ENCODE measurements around the gene PSMA5.
"Not testable (repeated sequence)": the region's sequence is repeated elsewhere in the genome, so short reads cannot be mapped to it uniquely, and the experiment has no call there.

The PSMA5 gene

GRCh38 chr1:109392788-109393616 lies 33.2 kb downstream of the PSMA5 start:
- no peak for DNase-seq (ENCODE audit: low read depth in 2 of 2)

GRCh38 chr1:109392037-109392787 lies 34.0 kb downstream of the PSMA5 start:
- DNase-seq (ENCODE audit: low read depth in 2 of 2) = no peak

DNA sequence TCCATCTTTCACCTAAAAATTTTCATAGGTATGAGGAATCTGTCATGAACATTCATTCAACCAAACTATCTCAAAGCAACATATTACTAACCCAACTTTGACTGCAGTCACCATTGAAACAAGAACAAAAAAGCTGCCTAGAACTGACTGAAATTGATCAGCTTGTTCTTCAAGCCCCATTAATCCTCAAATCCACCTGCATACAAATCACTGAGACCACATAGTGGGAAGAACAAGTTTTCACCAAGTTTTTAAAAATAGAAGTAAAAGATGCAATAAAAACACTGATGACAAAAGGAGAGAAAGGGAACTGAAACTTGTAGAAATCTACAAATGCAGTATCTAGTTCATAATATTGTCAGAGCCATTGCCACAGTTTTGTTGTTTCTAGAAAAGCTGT lies 34.6 kb downstream of the PSMA5 start:
- DNase-seq (ENCODE audit: low read depth in 2 of 2) = no peak

DNA sequence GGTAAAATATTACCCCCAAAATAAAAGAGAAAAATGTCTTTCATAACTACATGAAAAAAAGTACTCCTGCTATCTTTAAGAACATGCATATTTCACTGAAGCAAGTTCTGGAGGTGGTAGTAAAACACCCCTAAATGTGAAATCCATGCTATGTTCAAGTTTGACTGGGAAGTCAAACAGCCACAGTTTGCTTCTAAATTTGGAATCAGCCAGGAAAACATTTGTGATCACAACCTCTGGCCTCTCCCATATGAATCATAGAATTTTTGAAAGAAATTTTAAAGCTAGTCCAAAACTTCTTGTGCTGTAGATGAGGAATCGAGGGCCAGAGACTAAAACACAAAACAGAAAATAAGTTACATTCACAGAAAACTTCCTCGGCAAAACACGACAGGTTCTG lies 35.1 kb downstream of the PSMA5 start:
- no peak for DNase-seq (ENCODE audit: low read depth in 2 of 2)

DNA sequence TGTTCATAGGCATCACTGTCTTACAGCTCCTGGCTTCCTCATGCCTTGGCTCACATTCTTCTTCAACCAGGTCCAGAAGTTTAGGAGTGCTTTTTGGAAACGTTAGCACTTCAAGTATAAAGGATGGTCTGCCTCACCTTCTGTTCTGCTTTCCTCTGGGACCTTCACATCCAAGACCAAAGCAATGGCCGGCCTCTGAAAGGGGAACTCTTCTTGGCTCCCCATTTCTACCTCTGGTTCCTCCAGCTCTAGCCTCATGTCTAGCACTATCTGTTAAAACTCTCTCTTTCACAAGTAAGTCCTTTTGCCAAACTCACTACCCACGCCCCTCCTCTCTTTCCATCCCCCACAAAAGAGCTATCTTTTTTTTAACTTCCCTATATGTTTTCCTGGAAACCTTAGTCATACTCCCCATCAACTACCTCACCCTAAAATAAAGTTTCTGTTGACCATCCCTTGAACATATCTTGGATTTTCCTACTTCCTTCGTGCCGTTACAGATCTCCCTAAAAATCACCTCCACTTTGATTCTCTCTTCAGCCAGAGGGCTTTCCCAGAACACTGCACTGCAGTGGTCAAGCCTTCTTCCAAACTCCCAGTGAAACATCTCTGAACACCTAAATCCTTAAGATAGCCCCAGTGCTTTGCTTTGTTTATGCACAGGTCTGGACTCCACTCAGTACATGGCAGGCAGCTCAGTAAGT lies 36.5 kb downstream of the PSMA5 start:
- DNase-seq (ENCODE audit: low read depth in 2 of 2) = no peak

DNA sequence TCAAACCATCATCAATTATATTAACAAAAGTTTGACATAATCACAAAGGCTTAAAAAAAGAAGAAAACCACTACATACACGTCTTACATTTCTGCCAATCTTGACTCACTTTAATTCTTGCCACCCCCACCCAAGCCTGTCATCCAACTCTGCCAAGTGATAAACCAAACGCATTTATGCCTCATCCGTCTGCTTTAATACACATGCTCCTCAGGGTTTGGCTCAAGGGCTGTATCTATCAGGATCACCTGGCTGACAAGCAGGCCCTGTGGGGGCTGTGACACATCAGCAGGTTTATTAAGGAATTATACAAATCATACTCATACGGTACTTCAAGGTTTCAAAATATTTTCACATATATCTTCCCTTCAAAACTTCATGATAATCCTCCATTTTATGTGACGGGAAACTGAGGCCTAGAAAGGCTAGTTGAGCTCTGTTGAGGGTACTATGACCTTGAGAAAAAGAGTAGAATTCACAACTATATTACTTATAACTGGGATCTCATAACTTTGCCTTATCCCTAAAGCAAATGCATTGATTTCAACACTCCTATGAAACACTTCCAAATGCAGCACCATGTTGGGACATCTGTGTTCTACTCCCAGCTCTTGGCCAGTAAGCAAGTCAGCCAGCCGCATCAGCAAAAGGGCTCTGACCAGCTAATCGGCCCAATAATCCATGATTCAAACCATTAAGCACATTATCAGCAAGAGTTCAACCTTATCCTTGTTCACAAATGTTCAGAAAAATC lies 37.2 kb downstream of the PSMA5 start:
- DNase-seq (ENCODE audit: low read depth in 2 of 2) = no peak

DNA sequence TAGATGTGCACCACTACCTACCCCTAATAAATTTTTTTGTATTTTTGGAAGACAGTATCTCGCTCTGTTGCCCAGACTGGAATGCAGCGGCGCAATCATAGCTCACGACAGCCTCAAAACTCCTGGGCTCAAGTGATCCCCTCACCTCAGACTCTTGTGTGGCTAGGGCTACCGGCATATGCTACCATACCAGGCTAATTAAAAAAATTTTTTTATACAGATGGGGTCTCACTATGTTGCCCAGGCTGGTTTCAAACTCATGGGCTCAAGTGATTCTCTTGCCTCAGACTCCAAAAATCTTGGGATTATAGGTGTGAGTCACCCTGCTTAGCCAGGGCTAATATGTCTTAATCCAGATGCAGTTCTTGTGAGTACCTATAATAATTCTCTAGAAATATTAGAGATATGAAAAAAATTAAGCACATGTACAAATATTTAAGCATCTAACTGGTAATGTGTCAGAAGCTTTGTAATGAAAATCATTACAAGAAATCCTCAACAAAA lies 38.0 kb downstream of the PSMA5 start:
- no peak for DNase-seq (ENCODE audit: low read depth in 2 of 2)

- DNase-seq (ENCODE audit: low read depth in 2 of 2) = no peak
Measured at GRCh38 chr1:109386054-109386717, 40.1 kb downstream of the PSMA5 start.

DNA sequence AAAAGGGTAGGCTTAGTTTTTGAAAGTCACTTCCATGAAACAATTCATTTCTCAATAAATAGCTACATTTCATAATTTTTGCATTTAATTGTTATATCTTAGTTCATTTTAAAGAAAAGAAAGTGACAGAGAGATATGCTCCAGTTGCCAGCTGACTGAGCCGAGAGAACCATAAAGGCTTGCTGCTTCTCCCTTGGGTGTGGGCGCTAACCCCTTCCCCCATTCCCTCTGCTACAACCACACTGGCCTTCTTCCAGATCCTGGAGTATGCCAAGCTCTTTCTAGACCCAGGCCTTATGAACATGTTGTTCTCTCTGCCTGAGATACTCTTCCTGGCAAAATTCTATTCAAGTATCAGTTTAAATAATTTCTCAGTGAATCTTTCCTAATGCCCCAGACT lies 40.8 kb downstream of the PSMA5 start:
- no peak for DNase-seq (ENCODE audit: low read depth in 2 of 2)

- no peak for DNase-seq (ENCODE audit: low read depth in 2 of 2)
Measured at GRCh38 chr1:109383854-109384253, 42.4 kb downstream of the PSMA5 start.

GRCh38 chr1:109383087-109383779 lies 43.0 kb downstream of the PSMA5 start:
- no peak for DNase-seq (ENCODE audit: low read depth in 2 of 2)

- no peak for DNase-seq (ENCODE audit: low read depth in 2 of 2)
Measured at GRCh38 chr1:109381573-109381972, 44.7 kb downstream of the PSMA5 start.

GRCh38 chr1:109379907-109380306 lies 46.3 kb downstream of the PSMA5 start:
- DNase-seq (ENCODE audit: low read depth in 2 of 2) = no peak

GRCh38 chr1:109379422-109379821 lies 46.8 kb downstream of the PSMA5 start:
- DNase-seq (ENCODE audit: low read depth in 2 of 2) = no peak

DNA sequence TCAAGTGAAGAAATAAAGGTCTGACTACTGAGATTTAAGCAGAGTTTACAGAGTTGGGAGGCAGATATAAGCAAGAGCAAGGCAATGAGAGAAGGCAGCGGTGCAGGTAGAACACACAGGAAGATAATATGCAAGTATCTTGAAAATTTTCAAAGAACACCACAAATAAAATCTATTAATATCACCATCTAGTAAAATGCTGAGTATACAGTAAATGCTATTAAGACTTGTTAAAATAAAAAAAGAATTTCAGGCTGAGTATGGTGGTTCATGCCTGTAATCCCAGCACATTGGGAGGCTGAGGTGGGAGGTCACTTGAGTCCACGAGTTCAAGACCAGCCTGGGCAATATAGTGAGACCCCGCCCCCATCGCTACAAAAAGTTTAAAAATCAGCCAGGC lies 48.5 kb downstream of the PSMA5 start:
- DNase-seq (ENCODE audit: low read depth in 2 of 2) = no peak

DNA sequence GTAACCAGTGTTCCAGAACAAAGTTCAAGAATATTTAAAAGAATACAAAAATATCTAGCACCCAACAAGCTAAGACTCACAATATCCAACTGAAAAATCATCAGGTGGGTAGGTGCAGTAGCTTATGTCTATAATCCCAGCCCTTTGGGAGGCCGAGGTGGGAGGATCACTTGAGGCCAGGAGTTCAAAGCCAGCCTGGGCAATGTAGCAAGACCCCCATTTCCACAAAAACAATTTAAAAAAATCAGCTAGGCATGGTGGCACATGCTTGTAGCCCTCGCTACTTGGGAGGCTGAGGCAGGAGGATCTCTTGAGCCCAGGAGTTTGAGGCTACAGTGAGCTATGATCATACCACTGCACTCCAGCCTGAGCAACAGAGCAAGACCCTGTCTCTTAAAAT lies 52.6 kb downstream of the PSMA5 start:
- DNase-seq (ENCODE audit: low read depth in 2 of 2) = not testable (repeated sequence)

DNA sequence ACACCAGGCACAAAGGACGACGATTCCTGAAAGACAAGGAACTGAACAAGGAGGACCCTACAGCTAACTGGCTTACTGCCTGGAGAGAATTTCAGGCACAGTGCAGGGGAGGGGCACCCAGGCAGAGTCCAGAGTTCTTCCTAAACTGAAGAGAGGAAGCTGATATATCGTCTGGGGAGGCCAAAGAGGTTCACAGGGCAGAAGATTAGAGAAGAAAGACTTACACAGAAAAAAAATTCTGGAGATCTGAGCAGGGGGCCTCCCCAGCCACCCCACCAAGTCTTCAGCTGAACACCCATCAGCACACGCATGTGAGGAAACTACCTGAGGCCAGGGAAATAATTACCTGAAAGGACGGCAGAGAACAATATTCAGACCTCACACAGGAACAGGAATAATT lies 53.1 kb downstream of the PSMA5 start:
- no peak for DNase-seq (ENCODE audit: low read depth in 2 of 2)

- DNase-seq (ENCODE audit: low read depth in 2 of 2) = no peak
Measured at GRCh38 chr1:109372281-109372680, 54.0 kb downstream of the PSMA5 start.

DNA sequence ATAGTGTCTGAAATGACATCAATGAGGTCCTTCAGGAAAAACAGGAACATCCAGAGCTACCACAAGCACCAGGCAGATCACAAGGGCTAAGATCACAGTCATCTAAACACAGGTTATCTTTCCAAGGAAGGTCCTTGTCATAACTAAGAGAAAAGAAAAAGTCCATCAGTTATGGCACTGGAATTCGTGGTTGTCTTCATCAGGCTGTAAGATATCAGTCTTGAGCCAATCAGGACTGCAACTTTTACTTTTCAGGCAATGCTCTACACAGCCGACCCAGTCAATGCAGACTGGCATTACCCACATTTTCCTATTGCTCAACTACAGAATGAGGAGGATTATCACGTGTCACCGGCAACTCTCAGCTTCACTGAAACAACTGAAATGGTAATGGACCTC lies 54.9 kb downstream of the PSMA5 start:
- DNase-seq (ENCODE audit: low read depth in 2 of 2) = no peak

GRCh38 chr1:109370712-109371340 lies 55.4 kb downstream of the PSMA5 start:
- DNase-seq (ENCODE audit: low read depth in 2 of 2) = no peak

Data from activated CD4-positive, alpha-beta T cell treated with anti-CD3 and anti-CD28 coated beads for 24 hours (primary cell).